Bronchus fibroblast of lung (primary cell): Measurements from ENCODE around the gene LIPA. TPM values are rescaled to one million over a fixed set of nuclear protein-coding genes. Genes with fewer than 3 reads are reported as not detected.

ENCODE experiments used
- total RNA-seq: library from RNA; depleted of rRNA; stranded (reverse); fragments of >200 nt; gene quantifications from 2 replicates; pipeline ENCODE4 v1.2.3, GENCODE V29; 2015

The LIPA gene
- 67.2 and 72.8 TPM in 2 replicates for total RNA-seq

DNA sequence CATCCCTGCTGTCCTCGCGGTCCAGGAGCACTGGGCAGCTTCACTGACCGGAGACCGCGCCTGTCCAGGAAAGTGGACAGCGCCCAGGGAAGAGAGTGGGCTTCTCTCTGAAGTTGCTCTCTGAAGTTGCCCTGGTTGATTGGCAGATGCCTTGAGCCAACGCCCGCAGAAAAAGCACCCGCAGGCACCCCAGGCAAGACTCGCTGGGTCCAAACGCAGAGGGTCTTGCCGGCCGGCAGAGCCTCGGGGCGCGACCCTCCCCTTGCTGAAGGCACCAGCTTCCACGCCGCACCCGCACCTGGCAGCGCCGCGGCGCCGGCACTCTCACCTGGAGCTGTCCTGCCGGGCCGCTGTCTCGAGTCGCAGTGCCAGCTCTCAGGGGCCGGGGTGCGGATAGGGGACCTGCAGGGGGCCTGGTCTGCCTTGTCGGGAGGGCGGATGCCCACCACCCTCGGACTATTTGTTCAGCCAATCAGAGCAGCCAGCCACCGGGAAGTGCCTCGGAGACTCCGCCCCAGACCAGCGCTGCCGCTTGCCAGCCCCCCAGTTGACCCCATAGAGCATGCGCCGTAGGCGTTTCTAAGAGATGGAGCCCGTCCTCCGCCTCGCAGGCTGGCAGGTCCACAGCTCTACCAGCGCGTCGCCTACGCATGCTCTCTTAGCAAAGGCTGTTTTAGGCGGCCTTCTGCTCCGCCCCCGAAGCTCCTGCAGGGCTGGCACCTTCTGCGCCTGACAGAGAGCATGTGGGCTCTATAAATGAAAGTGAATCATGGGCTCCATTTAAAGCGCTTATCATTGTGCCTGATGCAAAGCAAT lies at the start of gene LIPA:
LIPA (minus strand) TSS at position 367 of the 816 bp plus-strand sequence. CDS start 4,127 bp downstream, outside the sequence.

DNA sequence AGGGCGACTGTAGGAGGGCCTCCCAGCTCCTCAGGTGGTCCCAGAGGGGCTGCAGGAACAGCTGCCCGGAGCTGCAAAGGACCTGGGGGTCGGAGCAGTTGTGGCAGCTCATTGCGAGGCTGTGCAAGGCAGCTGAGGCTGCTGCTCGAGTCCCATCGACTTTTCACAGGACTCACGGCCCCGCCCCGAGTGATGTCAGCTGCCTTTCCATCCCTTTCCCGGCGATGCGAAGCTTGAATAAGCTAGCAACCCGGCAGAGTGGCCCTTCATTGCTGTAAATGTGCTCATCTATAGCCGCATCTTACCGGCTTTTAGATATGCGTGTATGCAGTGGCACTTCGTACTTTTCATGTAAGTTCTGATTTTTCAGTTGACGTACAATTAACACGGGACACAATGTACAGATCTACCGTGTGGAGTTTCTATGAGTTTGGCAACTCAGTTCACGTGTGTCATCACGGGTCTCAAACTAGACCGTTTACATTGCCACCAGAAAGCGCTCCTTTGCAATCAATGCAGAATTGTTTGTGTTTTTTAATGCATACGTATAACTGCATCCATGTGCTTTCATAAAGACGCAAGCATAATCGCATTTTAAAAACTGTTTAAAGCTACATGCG lies 44.3 kb downstream of the LIPA start, which contains the start of gene CH25H:
CH25H (minus strand) TSS at position 137 of the 620 bp plus-strand sequence; CDS start at position 112, 25 bp downstream.

Other genes starting within 250 kb of the LIPA start
- gene CH25H, start 44.5 kb downstream of the LIPA start, total RNA-seq: 0.30 and 0.34 TPM in 2 replicates
- gene IFIT2, start 50.3 kb upstream of the LIPA start, total RNA-seq: 1.8 and 2.0 TPM in 2 replicates
- gene IFIT3, start 76.2 kb upstream of the LIPA start, total RNA-seq: 5.7 and 5.9 TPM in 2 replicates
- gene IFIT1B, start 126.3 kb upstream of the LIPA start, total RNA-seq: not detected in 2 replicates
- 12.3 and 13.3 TPM in 2 replicates for gene IFIT1, start 140.8 kb upstream of the LIPA start, total RNA-seq
- gene IFIT5, start 162.8 kb upstream of the LIPA start, total RNA-seq: 12.2 and 13.6 TPM in 2 replicates